HCT116 (cell line): ENCODE results near the gene RUFY1. TPM values are rescaled to one million over a fixed set of nuclear protein-coding genes. Genes with fewer than 3 reads are reported as not detected.

ENCODE experiments used
- total RNA-seq: library from RNA; stranded (reverse); gene quantifications from one replicate; pipeline ENCODE4 v1.2.1, GENCODE V29; 2021; ENCODE audit not compliant: unreplicated experiment

Gene RUFY1
- total RNA-seq, 1 experiment from 2014 or later = 32.9 TPM

Other genes with a start within 250 kb of the RUFY1 start
- gene ADAMTS2, start 205.1 kb upstream of the RUFY1 start, total RNA-seq = 3.9 TPM
- gene HNRNPH1, start 73.1 kb downstream of the RUFY1 start, total RNA-seq = 788 TPM
- not detected for gene CBY3, start 130.5 kb downstream of the RUFY1 start, total RNA-seq
- 766 TPM for gene CANX, start 148.4 kb downstream of the RUFY1 start, total RNA-seq
- gene MAML1, start 182.3 kb downstream of the RUFY1 start, total RNA-seq = 29.5 TPM
- 5.0 TPM for gene LTC4S, start 243.4 kb downstream of the RUFY1 start, total RNA-seq